ENCODE measurements around the gene ADAMTS5. TPM values are rescaled to one million over a fixed set of nuclear protein-coding genes. Genes with fewer than 3 reads are reported as not detected.

Gene ADAMTS5
- polyA plus RNA-seq, 1 donor from 2014 or later: 1.6 TPM

DNA sequence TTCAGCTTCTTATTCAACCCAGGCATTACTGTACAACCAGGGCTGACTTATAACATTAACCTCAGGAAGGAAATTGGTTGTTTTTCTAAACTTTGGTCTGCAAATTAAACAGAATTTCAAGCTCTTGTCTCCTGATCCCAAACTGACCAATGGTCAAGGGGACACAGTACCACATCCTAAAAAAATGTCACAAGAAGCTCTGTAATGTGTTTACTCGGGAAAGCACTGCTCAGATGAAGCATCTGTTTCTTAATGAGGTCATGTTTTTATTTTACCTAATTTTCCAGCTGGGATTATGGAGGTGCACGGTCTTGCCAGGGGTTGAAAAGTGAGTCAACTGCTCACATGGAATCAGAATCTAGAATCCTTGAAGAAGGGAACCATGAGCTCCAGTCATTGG, 18.7 kb downstream of the ADAMTS5 start:
- Histone ChIP-seq H3K9ac (ENCODE audit: low read length) (no peak overlapping the region), H3K4me3 (ENCODE audit: low read length) (no peak overlapping the region), H3K79me2 (replicated peaks; ENCODE audit: insufficient read depth, low read length) (no peaks in the 10 kb centered on the region), H3K27ac (ENCODE audit: low read length) (no peak overlapping the region), H3K36me3 (ENCODE audit: insufficient read depth, low read length) (no peaks in the 10 kb centered on the region), H3K27me3 (ENCODE audit: insufficient read depth, low read depth, low read length) (no peaks in the 10 kb centered on the region), H3K9me2 (ENCODE audit: insufficient read depth, low read length) (no peaks in the 10 kb centered on the region), H3F3A (ENCODE audit: insufficient read depth, low read length, poor library complexity, severe bottlenecking) (no peaks in the 10 kb centered on the region), H4K20me1 (ENCODE audit: insufficient read depth) (no peaks in the 10 kb centered on the region), H3K4me2 (ENCODE audit: low read length) (no peak overlapping the region), H2AFZ (ENCODE audit: low read depth, low read length) (no peak overlapping the region), H3K9me3 (ENCODE audit: low read length) (no peaks in the 10 kb centered on the region)
- TF ChIP-seq MXI1 (conservative IDR thresholded peaks at IDR 0.05; ENCODE audit: poor library complexity, severe bottlenecking) (no peak), EZH2 (IDR thresholded peaks at IDR 0.05; ENCODE audit: borderline replicate concordance, insufficient read depth, low read length, poor library complexity, severe bottlenecking) (no peak), EP300 (conservative IDR thresholded peaks at IDR 0.05; ENCODE audit: poor library complexity, severe bottlenecking) (no peak), RAD21 (conservative IDR thresholded peaks at IDR 0.05) (no peak), TAF1 (IDR thresholded peaks at IDR 0.05; ENCODE audit: low read depth) (no peak)
- TF ChIP-seq, protein P1, sequence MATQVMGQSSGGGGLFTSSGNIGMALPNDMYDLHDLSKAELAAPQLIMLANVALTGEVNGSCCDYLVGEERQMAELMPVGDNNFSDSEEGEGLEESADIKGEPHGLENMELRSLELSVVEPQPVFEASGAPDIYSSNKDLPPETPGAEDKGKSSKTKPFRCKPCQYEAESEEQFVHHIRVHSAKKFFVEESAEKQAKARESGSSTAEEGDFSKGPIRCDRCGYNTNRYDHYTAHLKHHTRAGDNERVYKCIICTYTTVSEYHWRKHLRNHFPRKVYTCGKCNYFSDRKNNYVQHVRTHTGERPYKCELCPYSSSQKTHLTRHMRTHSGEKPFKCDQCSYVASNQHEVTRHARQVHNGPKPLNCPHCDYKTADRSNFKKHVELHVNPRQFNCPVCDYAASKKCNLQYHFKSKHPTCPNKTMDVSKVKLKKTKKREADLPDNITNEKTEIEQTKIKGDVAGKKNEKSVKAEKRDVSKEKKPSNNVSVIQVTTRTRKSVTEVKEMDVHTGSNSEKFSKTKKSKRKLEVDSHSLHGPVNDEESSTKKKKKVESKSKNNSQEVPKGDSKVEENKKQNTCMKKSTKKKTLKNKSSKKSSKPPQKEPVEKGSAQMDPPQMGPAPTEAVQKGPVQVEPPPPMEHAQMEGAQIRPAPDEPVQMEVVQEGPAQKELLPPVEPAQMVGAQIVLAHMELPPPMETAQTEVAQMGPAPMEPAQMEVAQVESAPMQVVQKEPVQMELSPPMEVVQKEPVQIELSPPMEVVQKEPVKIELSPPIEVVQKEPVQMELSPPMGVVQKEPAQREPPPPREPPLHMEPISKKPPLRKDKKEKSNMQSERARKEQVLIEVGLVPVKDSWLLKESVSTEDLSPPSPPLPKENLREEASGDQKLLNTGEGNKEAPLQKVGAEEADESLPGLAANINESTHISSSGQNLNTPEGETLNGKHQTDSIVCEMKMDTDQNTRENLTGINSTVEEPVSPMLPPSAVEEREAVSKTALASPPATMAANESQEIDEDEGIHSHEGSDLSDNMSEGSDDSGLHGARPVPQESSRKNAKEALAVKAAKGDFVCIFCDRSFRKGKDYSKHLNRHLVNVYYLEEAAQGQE (IDR thresholded peaks at IDR 0.05; ENCODE audit: borderline replicate concordance): no peak
- TF ChIP-seq, protein P2, sequence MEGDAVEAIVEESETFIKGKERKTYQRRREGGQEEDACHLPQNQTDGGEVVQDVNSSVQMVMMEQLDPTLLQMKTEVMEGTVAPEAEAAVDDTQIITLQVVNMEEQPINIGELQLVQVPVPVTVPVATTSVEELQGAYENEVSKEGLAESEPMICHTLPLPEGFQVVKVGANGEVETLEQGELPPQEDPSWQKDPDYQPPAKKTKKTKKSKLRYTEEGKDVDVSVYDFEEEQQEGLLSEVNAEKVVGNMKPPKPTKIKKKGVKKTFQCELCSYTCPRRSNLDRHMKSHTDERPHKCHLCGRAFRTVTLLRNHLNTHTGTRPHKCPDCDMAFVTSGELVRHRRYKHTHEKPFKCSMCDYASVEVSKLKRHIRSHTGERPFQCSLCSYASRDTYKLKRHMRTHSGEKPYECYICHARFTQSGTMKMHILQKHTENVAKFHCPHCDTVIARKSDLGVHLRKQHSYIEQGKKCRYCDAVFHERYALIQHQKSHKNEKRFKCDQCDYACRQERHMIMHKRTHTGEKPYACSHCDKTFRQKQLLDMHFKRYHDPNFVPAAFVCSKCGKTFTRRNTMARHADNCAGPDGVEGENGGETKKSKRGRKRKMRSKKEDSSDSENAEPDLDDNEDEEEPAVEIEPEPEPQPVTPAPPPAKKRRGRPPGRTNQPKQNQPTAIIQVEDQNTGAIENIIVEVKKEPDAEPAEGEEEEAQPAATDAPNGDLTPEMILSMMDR (IDR thresholded peaks at IDR 0.05; ENCODE audit: poor library complexity, severe bottlenecking): no peak

DNA sequence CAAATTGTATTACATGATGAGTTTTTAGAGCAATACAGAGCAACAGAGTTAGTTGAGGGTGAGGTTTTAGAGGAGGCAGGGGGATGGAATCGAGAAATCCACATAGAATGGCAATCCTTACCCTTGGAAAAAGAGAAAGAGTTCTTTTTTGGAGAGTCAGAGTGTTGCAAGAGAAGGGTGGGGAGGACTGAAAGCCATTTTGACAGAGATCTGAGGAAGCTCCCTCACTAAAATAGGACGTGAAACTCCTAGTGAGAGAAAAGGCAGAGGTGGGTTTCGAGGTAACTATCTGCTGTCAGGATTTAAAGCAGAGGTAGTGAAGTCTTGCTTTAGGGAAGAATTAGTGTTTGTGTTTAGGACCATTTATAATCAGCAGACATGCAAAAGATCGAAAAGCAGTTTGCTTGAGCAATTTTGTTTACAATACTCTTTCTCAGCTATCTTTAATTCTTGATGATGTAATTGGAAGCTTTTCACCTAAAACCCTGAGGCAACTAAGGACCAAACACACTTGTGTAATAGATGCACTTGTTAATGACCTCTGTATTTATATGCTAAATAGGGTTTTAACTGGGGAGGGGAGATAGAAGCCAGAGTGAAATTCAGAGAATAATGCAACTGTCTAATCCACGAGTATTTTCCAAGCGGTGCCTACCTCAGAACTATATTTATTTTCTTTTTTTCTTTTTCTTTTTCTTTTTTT, 20.0 kb downstream of the ADAMTS5 start:
- Histone ChIP-seq H3K9ac (ENCODE audit: low read length) (no peak overlapping the region), H3K36me3 (ENCODE audit: insufficient read depth, low read length) (no peaks in the 10 kb centered on the region), H3F3A (ENCODE audit: insufficient read depth, low read length, poor library complexity, severe bottlenecking) (no peaks in the 10 kb centered on the region), H3K4me3 (ENCODE audit: low read length) (no peak overlapping the region), H3K4me2 (ENCODE audit: low read length) (no peak overlapping the region), H3K27me3 (ENCODE audit: insufficient read depth, low read depth, low read length) (no peaks in the 10 kb centered on the region), H3K79me2 (replicated peaks; ENCODE audit: insufficient read depth, low read length) (no peaks in the 10 kb centered on the region), H3K27ac (ENCODE audit: low read length) (no peak overlapping the region), H2AFZ (ENCODE audit: low read depth, low read length) (no peak overlapping the region), H3K9me2 (ENCODE audit: insufficient read depth, low read length) (no peaks in the 10 kb centered on the region), H3K9me3 (ENCODE audit: low read length) (no peaks in the 10 kb centered on the region), H4K20me1 (ENCODE audit: insufficient read depth) (no peaks in the 10 kb centered on the region)
- TF ChIP-seq EZH2 (IDR thresholded peaks at IDR 0.05; ENCODE audit: borderline replicate concordance, insufficient read depth, low read length, poor library complexity, severe bottlenecking): no peak
- TF ChIP-seq SMC3 (conservative IDR thresholded peaks at IDR 0.05; ENCODE audit: poor library complexity): no peak
- TF ChIP-seq TAF1 (IDR thresholded peaks at IDR 0.05; ENCODE audit: low read depth): no peak
- TF ChIP-seq RAD21 (conservative IDR thresholded peaks at IDR 0.05): no peak
- TF ChIP-seq, protein P1 (IDR thresholded peaks at IDR 0.05; ENCODE audit: borderline replicate concordance): no peak
- no peak for TF ChIP-seq POLR2AphosphoS5 (IDR thresholded peaks at IDR 0.05)
- no peak for TF ChIP-seq MXI1 (conservative IDR thresholded peaks at IDR 0.05; ENCODE audit: poor library complexity, severe bottlenecking)
- TF ChIP-seq, protein P2 (IDR thresholded peaks at IDR 0.05; ENCODE audit: poor library complexity, severe bottlenecking): no peak
- TF ChIP-seq EP300 (conservative IDR thresholded peaks at IDR 0.05; ENCODE audit: poor library complexity, severe bottlenecking): no peak

Data from neural cell (in vitro differentiated cells).